GM03348 (cell line): ENCODE measurements around the gene SOX9.

Experiments used
- DNase-seq: peaks from one replicate; pipeline ENCODE4 v3.0.0; 2012; ENCODE audit warnings: low spot score

Gene SOX9

GRCh38 chr17:72162569-72162968 is 41.7 kb downstream of the SOX9 start:
- no peak for DNase-seq

DNA sequence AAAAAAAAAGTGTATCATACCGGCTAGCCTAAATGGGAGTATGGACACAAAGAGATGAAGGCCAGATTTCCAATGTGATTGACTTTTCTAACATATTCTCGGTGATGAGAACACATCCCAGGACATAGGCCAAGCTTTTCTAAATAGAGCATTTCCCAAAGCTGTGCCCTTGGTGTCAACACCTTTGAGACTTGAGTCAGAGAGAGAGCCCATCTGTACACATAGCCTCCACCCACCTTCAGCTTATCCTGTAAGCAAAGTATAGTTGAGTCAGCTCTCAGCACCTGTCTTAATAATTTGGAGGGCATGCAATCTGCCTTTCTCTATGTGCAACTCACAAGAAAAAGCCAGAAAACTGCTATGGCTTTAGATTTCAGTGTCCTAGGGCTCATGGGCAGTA is 42.7 kb downstream of the SOX9 start:
- no peak for DNase-seq

DNA sequence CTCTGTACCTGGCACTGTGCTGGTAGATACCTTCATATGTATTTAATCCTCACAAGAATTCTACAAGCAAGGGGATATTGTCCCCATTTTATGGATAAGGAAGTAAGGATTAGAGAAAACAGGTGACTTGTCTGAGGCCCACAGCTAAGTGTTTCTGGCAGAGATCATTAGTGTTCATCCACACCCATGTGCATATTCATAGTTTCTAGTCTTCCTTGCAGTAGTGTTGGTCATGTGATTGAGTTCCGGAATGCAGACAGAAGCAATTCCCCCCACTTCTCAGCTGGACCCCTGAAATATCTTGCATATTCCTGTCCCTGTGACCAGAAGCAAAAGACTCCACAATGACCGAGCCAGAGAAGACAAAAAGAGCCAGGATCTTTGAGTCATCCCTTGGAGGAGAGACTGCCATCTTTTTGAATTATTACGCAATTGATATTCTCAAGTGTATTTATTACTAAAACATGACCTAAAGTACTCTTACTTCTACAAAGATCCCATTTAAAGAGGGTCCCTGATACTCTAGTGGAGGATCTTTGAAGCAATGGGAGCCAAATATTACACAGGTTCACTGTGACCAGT is 43.4 kb downstream of the SOX9 start:
- DNase-seq = no peak

GRCh38 chr17:72165192-72165866 is 44.5 kb downstream of the SOX9 start:
- DNase-seq = no peak

DNA sequence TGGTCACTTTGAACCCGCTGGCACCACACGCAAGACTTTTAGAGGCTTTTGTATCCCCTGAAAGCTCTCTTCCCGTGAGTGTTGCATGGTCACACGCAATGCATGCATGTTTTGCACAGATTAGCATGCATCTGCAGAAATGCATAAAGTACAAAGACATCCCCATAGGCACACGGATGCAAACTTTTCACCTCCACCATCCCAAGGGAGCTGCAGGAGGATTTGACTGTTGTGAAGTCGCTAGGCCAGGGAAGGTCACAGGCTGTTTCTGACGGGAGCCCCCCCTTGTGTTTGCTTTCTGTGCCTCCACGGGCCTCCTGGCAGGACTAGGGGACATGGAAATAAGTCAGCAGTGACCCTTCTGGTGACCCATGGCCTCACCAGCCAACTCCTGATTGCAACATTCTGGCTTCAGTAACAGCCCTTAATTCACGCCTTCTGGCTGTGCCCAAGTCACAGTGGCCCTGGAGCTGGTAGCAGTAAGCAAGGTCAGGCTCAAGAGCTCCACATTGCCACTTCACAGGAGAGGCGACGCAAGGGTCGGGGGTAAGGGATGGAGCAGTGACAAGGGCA is 45.1 kb downstream of the SOX9 start:
- DNase-seq = no peak

- no peak for DNase-seq
Observed at GRCh38 chr17:72167593-72167992, 46.8 kb downstream of the SOX9 start.

DNA sequence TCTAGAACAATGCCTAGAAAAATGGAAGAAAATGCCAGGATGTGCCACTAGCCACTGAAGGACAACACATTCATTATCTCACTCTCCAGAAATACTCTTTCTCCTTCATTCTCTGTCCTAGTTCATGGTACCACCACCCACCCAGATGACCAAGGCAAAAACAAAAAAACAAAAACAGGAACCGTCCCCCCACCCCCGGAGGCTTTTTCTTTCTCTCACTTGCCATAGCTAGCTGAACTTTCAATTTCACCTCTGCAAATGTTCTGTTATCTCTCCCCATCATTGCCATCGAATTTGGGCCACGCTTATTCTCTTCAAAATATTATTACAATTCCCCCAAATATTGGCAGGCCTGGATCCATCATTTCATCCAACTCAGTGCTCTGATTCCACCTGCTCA is 49.0 kb downstream of the SOX9 start:
- no peak for DNase-seq

DNA sequence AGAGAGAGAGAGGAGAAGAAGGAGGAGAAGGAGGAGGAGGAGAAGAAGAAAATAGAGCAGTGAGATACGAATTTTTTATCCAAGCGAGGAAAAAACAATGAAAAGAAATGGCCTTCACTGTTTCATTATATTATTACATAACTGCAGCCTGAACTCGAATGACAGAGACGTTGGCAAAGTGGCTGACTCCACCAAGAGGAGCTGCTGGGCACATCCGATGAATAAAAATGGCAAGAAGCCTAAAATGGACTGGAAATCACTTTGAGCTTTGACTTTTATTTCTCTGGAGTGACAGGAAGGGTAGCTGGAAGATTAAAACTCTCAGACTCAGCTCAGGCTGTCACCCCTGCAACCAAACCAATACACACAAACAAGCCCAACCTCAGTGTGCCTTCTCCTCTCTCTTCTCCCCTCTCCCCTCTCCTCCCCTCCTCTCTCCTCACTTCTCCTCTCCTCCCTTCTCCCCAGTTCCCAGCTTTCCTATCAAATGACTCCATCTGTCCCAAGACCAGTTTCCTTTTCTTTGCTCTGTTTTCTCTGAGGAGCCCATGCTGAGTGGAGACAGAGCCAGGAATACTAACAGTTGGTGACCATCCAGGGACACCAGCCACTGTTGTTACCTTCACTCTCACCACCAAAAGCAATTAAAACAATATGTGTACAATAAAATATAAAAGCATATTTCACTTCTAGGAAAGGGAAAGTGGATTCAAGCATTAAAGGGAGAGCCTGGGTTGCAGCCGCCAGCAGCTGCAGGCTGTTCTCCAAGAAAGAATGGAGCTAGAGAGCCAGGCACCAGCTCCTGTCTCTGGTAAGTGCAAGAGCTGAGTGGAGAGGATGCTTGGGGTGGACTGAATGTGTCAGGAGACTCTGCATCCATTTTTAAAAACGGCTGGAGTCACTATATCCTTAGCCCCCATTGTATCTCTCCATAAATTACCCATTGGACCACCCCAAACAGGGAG is 51.2 kb downstream of the SOX9 start:
- no peak for DNase-seq

- no peak for DNase-seq
Observed at GRCh38 chr17:72173499-72174116, 52.8 kb downstream of the SOX9 start.

DNA sequence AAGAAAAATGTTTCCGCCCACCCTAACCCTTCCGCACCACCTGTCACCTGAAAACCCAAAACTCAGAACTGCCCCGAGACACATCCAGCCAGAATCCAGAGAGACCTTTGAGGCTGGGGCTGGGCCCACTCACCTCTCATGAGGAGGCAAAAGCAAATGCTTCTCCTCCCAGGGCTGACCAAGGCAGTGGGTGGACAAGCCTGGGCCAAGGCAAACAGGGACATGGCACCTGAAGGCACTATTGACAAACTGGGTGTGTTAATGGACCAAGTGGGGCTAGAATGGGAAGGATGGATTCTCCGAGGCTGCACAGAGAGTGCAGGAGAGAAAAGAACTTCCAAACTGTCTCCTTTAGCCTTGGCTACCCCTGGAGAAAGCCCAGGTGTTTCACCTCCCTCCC is 54.4 kb downstream of the SOX9 start:
- no peak for DNase-seq
